ENCODE data around the gene ITGA5. TPM values are rescaled to one million over a fixed set of nuclear protein-coding genes. Genes with fewer than 3 reads are reported as not detected.

The ITGA5 gene
- total RNA-seq, 1 donor from 2014 or later = 102 TPM

DNA sequence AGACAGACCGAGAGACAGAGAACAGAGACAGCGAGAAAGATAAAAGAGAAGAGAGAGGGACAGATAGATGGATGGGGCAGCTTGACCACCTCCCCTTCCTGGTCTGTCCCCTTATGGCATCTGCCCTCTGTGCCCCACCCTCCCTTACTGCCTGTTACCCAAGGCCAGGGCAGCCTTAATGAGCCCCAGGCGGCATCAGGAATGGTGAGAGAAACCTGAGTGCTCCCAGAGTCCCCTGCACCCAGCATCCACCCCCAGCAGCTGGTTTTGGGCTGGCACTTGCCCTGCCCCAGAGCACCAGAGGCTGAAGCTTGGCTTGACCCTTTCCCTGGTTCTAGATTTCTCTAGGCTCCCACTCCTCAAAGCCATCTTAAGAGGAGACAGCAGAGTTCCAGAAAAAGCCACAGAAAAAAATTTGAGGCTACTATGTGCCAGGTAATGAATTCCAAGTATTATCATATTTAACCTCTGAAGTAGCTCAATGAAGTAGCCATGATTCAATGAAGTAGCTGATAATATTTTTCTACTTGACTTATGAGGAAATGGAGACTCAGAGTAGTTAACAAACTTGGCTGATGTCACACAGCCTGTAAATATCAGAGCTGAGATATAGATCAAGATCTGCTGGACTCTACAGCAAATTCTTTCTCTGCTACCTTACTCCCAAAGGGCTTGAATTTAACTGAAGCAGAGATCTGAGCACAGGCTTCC is 32.5 kb downstream of the ITGA5 start:
- H3K27ac ChIP-seq = no peak overlapping the region
- no peaks in the 10 kb centered on the region for H3K27me3 ChIP-seq
- intact Hi-C loops (cut with DNase I) = no loop called here
- TF ChIP-seq, protein P1, sequence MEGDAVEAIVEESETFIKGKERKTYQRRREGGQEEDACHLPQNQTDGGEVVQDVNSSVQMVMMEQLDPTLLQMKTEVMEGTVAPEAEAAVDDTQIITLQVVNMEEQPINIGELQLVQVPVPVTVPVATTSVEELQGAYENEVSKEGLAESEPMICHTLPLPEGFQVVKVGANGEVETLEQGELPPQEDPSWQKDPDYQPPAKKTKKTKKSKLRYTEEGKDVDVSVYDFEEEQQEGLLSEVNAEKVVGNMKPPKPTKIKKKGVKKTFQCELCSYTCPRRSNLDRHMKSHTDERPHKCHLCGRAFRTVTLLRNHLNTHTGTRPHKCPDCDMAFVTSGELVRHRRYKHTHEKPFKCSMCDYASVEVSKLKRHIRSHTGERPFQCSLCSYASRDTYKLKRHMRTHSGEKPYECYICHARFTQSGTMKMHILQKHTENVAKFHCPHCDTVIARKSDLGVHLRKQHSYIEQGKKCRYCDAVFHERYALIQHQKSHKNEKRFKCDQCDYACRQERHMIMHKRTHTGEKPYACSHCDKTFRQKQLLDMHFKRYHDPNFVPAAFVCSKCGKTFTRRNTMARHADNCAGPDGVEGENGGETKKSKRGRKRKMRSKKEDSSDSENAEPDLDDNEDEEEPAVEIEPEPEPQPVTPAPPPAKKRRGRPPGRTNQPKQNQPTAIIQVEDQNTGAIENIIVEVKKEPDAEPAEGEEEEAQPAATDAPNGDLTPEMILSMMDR (IDR thresholded peaks at IDR 0.05) = no peak
- H3K4me1 ChIP-seq = peaks cover under 1% of the 10 kb centered on the region
- DNase-seq (no peak), ATAC-seq (no peak)
- H3K36me3 ChIP-seq = no peaks in the 10 kb centered on the region
- H3K9me3 ChIP-seq = no peaks in the 10 kb centered on the region
- H3K4me3 ChIP-seq = no peak overlapping the region

DNA sequence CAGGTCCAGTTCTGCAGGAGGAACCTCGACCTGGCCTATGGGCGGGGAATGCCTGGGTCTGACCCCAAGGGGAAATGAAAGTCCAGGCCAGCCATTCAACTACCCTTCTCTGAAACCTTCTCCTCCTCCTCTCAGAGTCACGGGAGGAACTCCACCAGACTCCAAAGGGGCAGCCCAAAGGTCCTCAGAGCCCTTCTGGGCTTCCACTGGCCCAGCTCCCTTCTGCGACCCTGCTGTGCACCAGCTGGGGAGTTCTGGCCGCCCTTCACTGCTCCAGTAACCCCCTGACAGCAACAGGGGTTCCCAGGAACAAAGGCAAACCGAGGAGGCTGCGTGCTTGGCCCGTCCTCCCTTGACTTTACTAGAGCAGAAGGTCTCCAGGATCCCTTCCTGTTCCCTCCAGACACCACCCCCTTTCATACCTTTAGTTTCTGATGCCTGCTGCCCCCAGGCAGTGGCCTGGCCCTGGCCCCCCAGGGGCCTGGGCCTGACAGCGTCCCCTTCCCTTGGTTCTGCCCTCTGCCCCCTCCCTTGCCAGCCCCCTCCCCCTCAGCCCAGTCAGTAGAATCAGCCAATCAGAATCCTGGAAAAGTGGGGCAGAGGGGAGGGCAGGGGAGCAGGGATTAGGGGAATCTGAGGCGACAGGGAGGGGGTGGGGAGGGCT is 33.7 kb downstream of the ITGA5 start:
- H3K36me3 ChIP-seq = no peaks in the 10 kb centered on the region
- ATAC-seq = peak; percentile 63
- peak overlapping the region; percentile 72 for H3K27ac ChIP-seq
- H3K27me3 ChIP-seq = no peaks in the 10 kb centered on the region
- H3K4me3 ChIP-seq = no peak overlapping the region
- intact Hi-C loops (cut with DNase I) = no loop called here
- no peaks in the 10 kb centered on the region for H3K9me3 ChIP-seq
- peak; percentile 70 for DNase-seq
- TF ChIP-seq, protein P1 (IDR thresholded peaks at IDR 0.05) = no peak
- H3K4me1 ChIP-seq = no peaks in the 10 kb centered on the region

DNA sequence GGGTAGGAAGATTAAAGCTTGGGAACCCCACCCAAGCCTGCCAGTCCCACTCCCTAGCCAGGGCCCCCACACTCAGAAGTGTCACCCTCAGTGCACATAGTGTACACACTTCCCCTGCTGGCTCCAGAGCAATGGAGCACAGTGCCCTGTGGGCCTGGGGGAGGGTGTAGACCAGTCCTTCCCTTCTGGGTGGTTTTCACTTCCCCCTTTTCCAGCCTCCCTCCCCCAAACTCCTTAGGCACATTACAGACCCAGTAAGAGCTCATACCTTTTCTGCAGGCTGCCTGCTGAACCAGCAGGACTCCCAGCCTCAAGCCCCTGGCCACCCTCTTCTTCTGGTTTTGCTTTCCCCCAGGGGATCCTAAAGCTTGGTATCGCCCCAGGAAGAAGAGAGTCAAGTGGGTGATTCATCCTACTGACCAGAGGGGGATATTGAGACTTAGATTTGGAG is 34.5 kb downstream of the ITGA5 start, which contains the start of gene ZNF385A:
Gene ZNF385A (minus strand): TSS at position 143 of the 451 bp plus-strand sequence. CDS start 219 bp downstream, outside the sequence.
- DNase-seq = peak; percentile 80
- peak within 1 kb of the TSS; percentile 32 for H3K4me3 ChIP-seq
- no peaks in the 10 kb centered on the region for H3K27me3 ChIP-seq
- H3K9me3 ChIP-seq = no peaks in the 10 kb centered on the region
- TF ChIP-seq, protein P1 (IDR thresholded peaks at IDR 0.05) = no peak
- H3K27ac ChIP-seq = peak within 1 kb of the TSS; percentile 72
- H3K36me3 ChIP-seq = no peaks in the 10 kb centered on the region
- H3K4me1 ChIP-seq = no peaks in the 10 kb centered on the region
- intact Hi-C loops (cut with DNase I) = no loop called here
- ATAC-seq = peak; percentile 80

DNA sequence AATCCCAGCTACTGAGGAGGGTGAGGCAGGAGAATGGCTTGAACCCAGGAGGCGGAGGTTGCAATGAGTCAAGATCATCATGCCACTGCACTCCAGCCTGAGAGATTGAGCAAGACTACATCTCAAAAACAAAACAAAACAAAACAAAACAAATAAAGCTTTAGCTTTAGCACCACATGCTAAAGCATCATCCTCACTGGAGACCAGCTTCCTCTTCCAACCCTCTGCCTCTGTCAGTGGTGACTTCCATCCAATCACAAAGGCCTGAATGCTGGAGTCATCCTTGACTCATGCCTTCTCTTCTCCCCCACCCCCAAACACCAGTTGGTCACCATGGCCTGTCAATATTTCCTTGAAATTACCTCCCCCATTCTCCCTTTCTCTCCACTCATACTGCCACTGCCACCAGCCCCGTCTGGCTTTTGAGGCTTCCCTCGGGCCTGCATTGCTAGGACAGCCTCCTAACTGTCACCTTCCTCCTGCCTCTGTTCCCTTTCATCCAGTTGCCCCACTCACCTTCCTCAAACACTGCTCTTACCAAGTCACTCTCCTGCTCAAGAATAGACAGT is 35.9 kb downstream of the ITGA5 start:
- H3K4me1 ChIP-seq = peaks cover 10% of the 10 kb centered on the region
- peak overlapping the region; percentile 24 for H3K27ac ChIP-seq
- no peaks in the 10 kb centered on the region for H3K9me3 ChIP-seq
- no peaks in the 10 kb centered on the region for H3K27me3 ChIP-seq
- ATAC-seq (peak; percentile 62), DNase-seq (no peak)
- TF ChIP-seq, protein P1 (IDR thresholded peaks at IDR 0.05) = no peak
- H3K4me3 ChIP-seq = peak overlapping the region; percentile 32
- intact Hi-C loops (cut with DNase I) = no loop called here
- H3K36me3 ChIP-seq = no peaks in the 10 kb centered on the region

DNA sequence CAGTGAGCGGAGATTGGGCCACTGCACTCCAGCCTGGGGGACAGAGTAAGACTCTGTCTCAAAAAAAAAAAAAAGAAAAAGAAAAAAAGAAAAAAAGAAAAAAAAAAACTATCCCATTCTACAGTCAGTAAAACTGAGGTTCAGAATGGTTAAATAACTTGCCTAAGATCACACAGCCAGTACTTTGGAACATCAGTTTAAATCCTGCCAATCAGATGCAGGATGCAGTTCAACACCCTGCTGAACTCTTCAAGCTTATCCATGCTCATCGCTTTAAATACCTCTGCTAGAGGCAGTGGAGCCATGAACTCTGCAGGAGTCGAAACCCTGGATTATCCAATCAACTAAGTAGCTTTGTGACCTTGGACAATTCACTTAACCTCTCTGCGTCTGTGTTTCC is 37.9 kb downstream of the ITGA5 start:
- TF ChIP-seq, protein P1 (IDR thresholded peaks at IDR 0.05) = no peak
- H3K9me3 ChIP-seq = no peaks in the 10 kb centered on the region
- no peaks in the 10 kb centered on the region for H3K36me3 ChIP-seq
- ATAC-seq = no peak
- H3K27ac ChIP-seq = no peak overlapping the region
- no peaks in the 10 kb centered on the region for H3K27me3 ChIP-seq
- H3K4me1 ChIP-seq = peaks cover 10% of the 10 kb centered on the region
- intact Hi-C loops (cut with DNase I) = no loop called here
- no peak for DNase-seq
- H3K4me3 ChIP-seq = no peak overlapping the region
